Measurements from ENCODE around the gene LRCH4. TPM values are rescaled to one million over a fixed set of nuclear protein-coding genes. Genes with fewer than 3 reads are reported as not detected.

Gene LRCH4
- total and polyA plus RNA-seq, 2 of the 8 experiments (the other 6 are each of a cell fraction or from before 2014, with no cell fraction given) = 15.5 to 36.6 TPM

GRCh38 chr7:100612730-100613390, 26.9 kb upstream of the LRCH4 start:
- Histone ChIP-seq H3K4ac (replicated peaks; ENCODE audit: insufficient read length, low read depth, low read length) (no peak overlapping the region), H2BK120ac (replicated peaks; ENCODE audit: low read depth, low read length) (no peak overlapping the region), H3K79me1 (ENCODE audit: low read depth, low read length) (no peaks in the 10 kb centered on the region), H3K36me3 (ENCODE audit: control insufficient read depth in 2 of 4, insufficient read depth in 4 of 4, low read length in 3 of 4) (peaks cover 0 to 3% (median under 1%) of the 10 kb centered on the region in 4 experiments; a peak in 3 of 8 replicates), H3K56ac (replicated peaks; ENCODE audit: insufficient read length, low read depth, low read length) (no peak overlapping the region), H2BK20ac (ENCODE audit: low read length) (no peak overlapping the region), H3K4me1 (replicated peaks in 1 of 4; ENCODE audit: control insufficient read depth in 3 of 4, insufficient read depth in 4 of 4, low read length in 3 of 4) (peaks cover 0 to 6% (median 2%) of the 10 kb centered on the region in 4 experiments; a peak in 3 of 7 replicates), H3K27ac (ENCODE audit: low read depth, low read length) (no peak overlapping the region), H3K27me3 (replicated peaks in 1 of 4; ENCODE audit: control insufficient read depth in 3 of 4, extremely low read depth in 1 of 4, insufficient read depth in 3 of 4, low read length in 3 of 4) (no peaks in the 10 kb centered on the region; a peak in 1 of 7 replicates), H3K18ac (ENCODE audit: extremely low read depth, low read length) (no peak overlapping the region; the same call in 1 of the 2 replicates), H3K9ac (replicated peaks in 1 of 4; ENCODE audit: extremely low read depth in 1 of 4, low read depth in 3 of 4, low read length in 3 of 4) (no peak overlapping the region; a peak in 1 of 7 replicates), H4K5ac (ENCODE audit: insufficient read length, low read depth, low read length) (no peak overlapping the region), H4K20me1 (replicated peaks in 1 of 2; ENCODE audit: control insufficient read depth in 1 of 2, insufficient read depth in 2 of 2, low read length in 2 of 2) (peaks cover 0 to 2% of the 10 kb centered on the region in 2 experiments), H3K9me3 (ENCODE audit: insufficient read depth in 2 of 2, low read depth in 1 of 2, low read length in 1 of 2) (no peaks in the 10 kb centered on the region), H3K79me2 (ENCODE audit: control insufficient read depth in 1 of 2, insufficient read depth in 2 of 2, low read length in 2 of 2) (no peaks in the 10 kb centered on the region), H2BK12ac (ENCODE audit: low read depth, low read length) (no peak overlapping the region), H4K8ac (ENCODE audit: extremely low read depth, insufficient read depth, low read length) (no peak overlapping the region), H3K4me2 (ENCODE audit: insufficient read depth in 1 of 2, low read depth in 2 of 2, low read length in 2 of 2) (peak overlapping the region; percentile 68 to 94), H3K14ac (ENCODE audit: insufficient read length) (no peak overlapping the region), H3K4me3 (ENCODE audit: extremely low read depth in 1 of 4, insufficient read depth in 2 of 4, low read depth in 3 of 4, low read length in 4 of 4) (peak overlapping the region; percentile 74 to 83 (median 76)), H2BK15ac (ENCODE audit: low read length) (peak overlapping the region; percentile 33; the same call in 1 of the 2 replicates), H4K91ac (replicated peaks; ENCODE audit: insufficient read length, low read length) (no peak overlapping the region), H2AK5ac (ENCODE audit: low read depth, low read length) (no peak overlapping the region), H2AFZ (ENCODE audit: low read length) (no peak overlapping the region), H2BK5ac (ENCODE audit: low read depth, low read length) (no peak overlapping the region), H3K23ac (ENCODE audit: insufficient read length) (no peak overlapping the region), H3K23me2 (ENCODE audit: low read depth, low read length) (peaks cover 5% of the 10 kb centered on the region)
- DNase-seq (ENCODE audit: low read depth in 1 of 2, low spot score in 2 of 2) = peak in 1 of 2 experiments; percentile 57
- FAIRE-seq = no peak
- 18% methylated on average over 25 of the region's 29 CpGs; no CpG with 5 or more reads in 1 of the 2 experiments for WGBS, 2 experiments (ENCODE audit: extremely low coverage in 1 of 2, insufficient coverage in 1 of 2, insufficient read length in 1 of 2, insufficient replicate concordance in 2 of 2, low coverage in 1 of 2, low lambda C conversion rate in 2 of 2, missing lambda C conversion rate in 1 of 2)
- CTCF ChIA-PET (ENCODE audit: partially characterized antibody) = interaction anchor here (0.5 to 8.8 kb wide), 39 partner anchors 8 to 478 kb away, joined by 3 to 73 read pairs (median 4); partner anchors contain the start of genes ACTL6B, EPO, GIGYF1 and POP7
- POLR2A ChIA-PET (ENCODE audit: partially characterized antibody) = interaction anchor here (0.8 to 2.4 kb wide), 21 partner anchors 8 to 262 kb away, joined by 3 to 19 read pairs (median 4); partner anchors contain the start of genes ACTL6B, FBXO24, GIGYF1 and LRCH4
- TF ChIP-seq CTCF (IDR thresholded peaks at IDR 0.05; ENCODE audit: control extremely low read depth in 1 of 3, insufficient read depth in 1 of 3, low read depth in 1 of 3, low read length in 3 of 3) (peak; percentile 25 to 59 (median 49); a peak in 3 of 4 replicates), RNF2 (IDR thresholded peaks at IDR 0.05; ENCODE audit: borderline replicate concordance, low read depth, low read length, missing control alignments, poor library complexity, severe bottlenecking) (no peak), RAD21 (IDR thresholded peaks at IDR 0.05 in 1 of 2, conservative IDR thresholded peaks at IDR 0.05 in 1 of 2; ENCODE audit: low read depth in 2 of 2, low read length in 2 of 2) (peak; percentile 29 to 47; a peak in 3 of 4 replicates)

Data from H1 (cell line).